ENCODE data around the gene PLXNA2.

PLXNA2 gene

GRCh38 chr1:208039536-208040332 is 204.4 kb downstream of the PLXNA2 start:
- DNase-seq (ENCODE audit: low spot score), result no peak

- DNase-seq (ENCODE audit: low spot score), result no peak
These were observed 205.9 kb downstream of the PLXNA2 start for GRCh38 chr1:208038303-208038702.

GRCh38 chr1:208036918-208037766 is 207.0 kb downstream of the PLXNA2 start:
- DNase-seq (ENCODE audit: low spot score), result no peak

- DNase-seq (ENCODE audit: low spot score), result peak; percentile 15
These were observed 207.9 kb downstream of the PLXNA2 start for GRCh38 chr1:208036106-208036808.

- no peak for DNase-seq (ENCODE audit: low spot score)
These were observed 210.0 kb downstream of the PLXNA2 start for GRCh38 chr1:208034135-208034534.

- no peak for DNase-seq (ENCODE audit: low spot score)
These were observed 210.9 kb downstream of the PLXNA2 start for GRCh38 chr1:208033236-208033635.

GRCh38 chr1:208031932-208032320 is 212.3 kb downstream of the PLXNA2 start:
- no peak for DNase-seq (ENCODE audit: low spot score)

GRCh38 chr1:208031316-208031931 is 212.8 kb downstream of the PLXNA2 start:
- DNase-seq (ENCODE audit: low spot score), result no peak

- no peak for DNase-seq (ENCODE audit: low spot score)
These were observed 213.7 kb downstream of the PLXNA2 start for GRCh38 chr1:208030288-208031091.

GRCh38 chr1:208029381-208030287 is 214.6 kb downstream of the PLXNA2 start:
- DNase-seq (ENCODE audit: low spot score), result no peak

- no peak for DNase-seq (ENCODE audit: low spot score)
These were observed 215.7 kb downstream of the PLXNA2 start for GRCh38 chr1:208028526-208028925.

GRCh38 chr1:208027861-208028260 is 216.3 kb downstream of the PLXNA2 start:
- no peak for DNase-seq (ENCODE audit: low spot score)

- no peak for DNase-seq (ENCODE audit: low spot score)
These were observed 217.2 kb downstream of the PLXNA2 start for GRCh38 chr1:208026880-208027438.

- DNase-seq (ENCODE audit: low spot score), result no peak
These were observed 219.2 kb downstream of the PLXNA2 start for GRCh38 chr1:208025031-208025430.

GRCh38 chr1:208024406-208024805 is 219.8 kb downstream of the PLXNA2 start:
- no peak for DNase-seq (ENCODE audit: low spot score)

GRCh38 chr1:208019257-208019656 is 224.9 kb downstream of the PLXNA2 start:
- no peak for DNase-seq (ENCODE audit: low spot score)

GRCh38 chr1:208015255-208015654 is 228.9 kb downstream of the PLXNA2 start:
- DNase-seq (ENCODE audit: low spot score), result no peak

- no peak for DNase-seq (ENCODE audit: low spot score)
These were observed 231.0 kb downstream of the PLXNA2 start for GRCh38 chr1:208013210-208013609.

- no peak for DNase-seq (ENCODE audit: low spot score)
These were observed 231.5 kb downstream of the PLXNA2 start for GRCh38 chr1:208012721-208013120.
